HL-60 (cell line): ENCODE results near the gene TMEM163.
"Not testable (repeated sequence)": the region's sequence is repeated elsewhere in the genome, so short reads cannot be mapped to it uniquely, and the experiment has no call there.

Source experiments
- DNase-seq, 2 experiments: peaks; one replicate each; pipeline ENCODE4 v3.0.0-alpha.2; 2010 to 2020; ENCODE audit warnings: low read depth in 1 of 2, low spot score in 1 of 2
- H3K27ac ChIP-seq: fragments of 250-450 bp; sonication (Bioruptor Pico); replicated peaks from 2 replicates; pipeline ENCODE4 v1.5.1; 2020; ENCODE audit warnings: mild to moderate bottlenecking, moderate library complexity
- H3K27me3 ChIP-seq: fragments of 250-450 bp; sonication (Bioruptor Pico); 2 replicates; pipeline ENCODE4 v1.5.1; 2021; ENCODE audit warnings: mild to moderate bottlenecking, moderate library complexity; ENCODE audit not compliant: insufficient read depth, poor library complexity, severe bottlenecking
- H3K4me3 ChIP-seq: replicated peaks from 2 replicates; pipeline ENCODE4 v1.5.1; 2011; ENCODE audit warnings: mild to moderate bottlenecking, control low read depth, low read length; ENCODE audit not compliant: insufficient read depth
- CTCF ChIP-seq: IDR thresholded peaks from one replicate; pipeline ENCODE4 v1.5.1; 2011; ENCODE audit warnings: low read length, control low read depth, inconsistent platforms; ENCODE audit not compliant: insufficient read depth
- GABPA ChIP-seq: IDR thresholded peaks from 2 replicates; pipeline ENCODE4 v1.6.1; 2012; ENCODE audit warnings: low read depth
- POLR2AphosphoS5 ChIP-seq: IDR thresholded peaks from 2 replicates; pipeline ENCODE4 v1.6.1; 2012; ENCODE audit warnings: low read depth
- REST ChIP-seq: IDR thresholded peaks from 2 replicates; pipeline ENCODE4 v1.6.1; 2012; ENCODE audit warnings: low read depth; ENCODE audit not compliant: insufficient replicate concordance
- SPI1 ChIP-seq: IDR thresholded peaks from 2 replicates; pipeline ENCODE4 v1.6.1; 2012; ENCODE audit warnings: low read depth, mild to moderate bottlenecking, borderline replicate concordance

TMEM163 gene

GRCh38 chr2:134479696-134480330, 239.0 kb downstream of the TMEM163 start:
- H3K4me3 ChIP-seq = no peak overlapping the region
- H3K27me3 ChIP-seq = no peaks in the 10 kb centered on the region
- DNase-seq = no peak
- TF ChIP-seq REST (no peak), SPI1 (no peak), GABPA (no peak), CTCF (no peak), POLR2AphosphoS5 (no peak)
- no peak overlapping the region for H3K27ac ChIP-seq

GRCh38 chr2:134476982-134477381, 241.8 kb downstream of the TMEM163 start:
- DNase-seq, H3K27ac ChIP-seq, H3K27me3 ChIP-seq, H3K4me3 ChIP-seq: not testable (repeated sequence)

GRCh38 chr2:134470561-134471168, 248.1 kb downstream of the TMEM163 start:
- DNase-seq = no peak
- Histone ChIP-seq H3K27ac (no peak overlapping the region), H3K4me3 (no peak overlapping the region), H3K27me3 (peaks cover 4% of the 10 kb centered on the region)
- TF ChIP-seq GABPA (no peak), SPI1 (no peak), REST (no peak), CTCF (no peak), POLR2AphosphoS5 (no peak)

GRCh38 chr2:134469516-134470115, 249.2 kb downstream of the TMEM163 start:
- peaks cover 4% of the 10 kb centered on the region for H3K27me3 ChIP-seq
- DNase-seq = no peak
- no peak overlapping the region for H3K4me3 ChIP-seq
- no peak for TF ChIP-seq CTCF
- TF ChIP-seq POLR2AphosphoS5 = no peak
- TF ChIP-seq SPI1 = no peak
- no peak for TF ChIP-seq REST
- TF ChIP-seq GABPA = no peak
- H3K27ac ChIP-seq = no peak overlapping the region
